Pancreas (tissue), 10 donors: Measurements from ENCODE around the gene ZMYND8. TPM values are rescaled to one million over a fixed set of nuclear protein-coding genes. Genes with fewer than 3 reads are reported as not detected.
A peak's percentile ranks its signal among the peaks of the same experiment; 100 is the strongest.

Source experiments
- ATAC-seq, 4 donors: fragments of 200-7000 bp; cut with Tn5 transposase; one replicate each; pipeline versions ENCODE4 v1.8.0 to v1.9.1; 2020; ENCODE audit warnings: mild to moderate bottlenecking in 4 of 4, moderate library complexity in 4 of 4
- DNase-seq, 6 donors: peaks; one replicate each; pipeline ENCODE4 v3.0.0-alpha.2; 2020
- FAIRE-seq: peaks from 2 replicates; lab custom pipeline; 2012; peaks lifted over from hg19 to GRCh38; lab: Jason Lieb, UNC
- H3K27ac ChIP-seq, 4 donors: fragments of 200-600 bp; sonication (generic); 1 replicate in 3 of 4; 2 replicates in 1 of 4; pipeline versions ENCODE4 v1.5.0 to v1.8.0; 2020
- H3K27me3 ChIP-seq, 4 donors: fragments of 200-600 bp; one replicate each; pipeline ENCODE4 v1.8.0; 2021
- H3K36me3 ChIP-seq, 3 donors: fragments of 200-600 bp; sonication (generic) in 1 of 3; one replicate each; pipeline versions ENCODE4 v1.5.0 to v1.8.0; 2020 to 2021
- H3K4me1 ChIP-seq, 3 donors: fragments of 200-600 bp; one replicate each; pipeline ENCODE4 v1.8.0; 2021
- H3K4me3 ChIP-seq, 4 donors: fragments of 200-600 bp; sonication (generic) in 2 of 4; one replicate each; pipeline versions ENCODE4 v1.5.0 to v1.8.0; 2020 to 2021
- H3K9me3 ChIP-seq, 4 donors: fragments of 200-600 bp; one replicate each; pipeline ENCODE4 v1.8.0; 2021
- CTCF ChIP-seq, 4 donors: fragments of 200-600 bp; sonication (generic) in 3 of 4; IDR thresholded peaks; one replicate each; pipeline versions ENCODE4 v1.5.0 to v1.8.0; 2021; ENCODE audit warnings: antibody characterized with exemption in 4 of 4
- WGBS, 2 donors: extraction: QIAGEN DNeasy Blood & Tissue Kit; methylation state at CpG; one replicate each; pipeline ENCODE4 v1.1.7; 2013; 5-methylcytosine and 5-hydroxymethylcytosine counted together
- intact Hi-C, 3 donors: fragments of 100-400 bp; cut with DNase I; formaldehyde crosslinking; loops; one replicate each; pipeline versions ENCODE4 v1.11.1 to v1.14.2; 2022
- polyA plus RNA-seq, 2 donors: library from polyadenylated mRNA; stranded (reverse); fragments of 200-250 nt; gene quantifications; one replicate each; pipeline ENCODE4 v1.2.3, GENCODE V29; 2013
- total RNA-seq, 6 donors: library from RNA; stranded (reverse); fragmentation: NEBNext Ultra II Directional in 4 of 6; extraction: Animal tissue kit (Norgen Biotek cat#: 25700) in 4 of 6; gene quantifications; one replicate each; pipeline versions ENCODE4 v1.2.1 to v1.2.4, GENCODE V29; 2021 to 2023
- donor health status: healthy with polysubstance abuse.
- donor health status: DM: no; HTN: no; CAD: no; lungs with moderate emphysema.
- donor health status: DM: no; HTN: no; CAD: no.
- donor health status: control.
- donor health status: control.
- donor health status: Bipolar disorder and iron deficiency.
- donor health status: DM: yes; HTN: yes; CAD: no.
- donor health status: DM: no; HTN: no; CAD: no.
- donor health status: DM: no; HTN: no; CAD: no.
- donor health status: DM: yes; HTN: yes; CAD: no.

ZMYND8 gene
- total and polyA plus RNA-seq, 8 donors: 10.8 to 25.6 (median 17.2) TPM

DNA sequence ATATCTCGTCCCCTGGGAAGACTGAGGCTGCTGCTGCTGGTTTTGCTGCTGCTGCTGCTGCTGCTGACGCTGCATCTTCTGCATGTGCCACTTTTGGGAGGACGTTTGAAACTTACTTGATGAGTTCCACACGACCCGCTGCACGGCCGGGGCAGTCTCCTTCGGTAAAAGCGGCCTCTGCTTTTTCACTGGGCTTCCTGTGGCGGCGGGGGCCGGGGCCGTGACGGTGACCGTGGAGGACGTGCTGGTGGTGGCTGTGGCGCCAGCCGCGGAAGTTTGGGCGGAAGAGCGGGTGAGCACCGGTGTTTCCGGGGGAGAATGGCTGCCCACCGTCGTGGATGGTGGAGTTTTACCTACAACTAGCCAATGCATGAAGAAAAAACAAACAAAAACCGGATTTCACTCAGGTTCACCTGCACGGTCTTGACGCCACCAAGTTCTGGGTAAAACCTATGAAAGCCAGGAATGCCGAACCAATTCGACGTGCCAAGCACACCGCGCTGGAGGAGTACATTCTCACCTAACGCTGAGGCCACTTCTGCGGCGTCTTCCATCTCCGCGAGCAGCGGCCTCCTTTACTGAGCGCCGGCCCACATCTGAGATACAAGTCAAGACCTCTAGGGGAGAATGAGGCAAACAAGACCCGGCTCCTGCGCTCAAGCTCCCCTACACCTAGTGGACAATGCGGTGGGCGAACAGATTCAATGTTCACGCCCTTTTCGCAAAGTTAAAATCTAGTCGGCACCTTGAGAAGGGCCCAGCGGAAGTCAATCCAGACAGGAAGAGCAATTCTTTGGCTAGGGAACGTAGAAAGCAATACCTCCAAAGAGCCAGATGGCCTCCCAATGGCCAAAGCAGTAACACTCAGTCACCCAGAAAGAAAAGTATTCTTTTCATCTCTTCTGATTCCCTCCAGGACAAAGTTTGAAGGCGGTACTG, 117.5 kb downstream of the ZMYND8 start:
- Histone ChIP-seq H3K27ac (no peak overlapping the region), H3K4me3 (no peak overlapping the region), H3K4me1 (peaks cover 0 to 5% (median 5%) of the 10 kb centered on the region in 3 donors), H3K27me3 (no peaks in the 10 kb centered on the region), H3K9me3 (no peaks in the 10 kb centered on the region), H3K36me3 (peaks cover 0 to 39% (median 7%) of the 10 kb centered on the region in 3 donors)
- intact Hi-C loops: no loop called here
- TF ChIP-seq CTCF (IDR thresholded peaks at IDR 0.05): no peak
- 95% methylated on average over 51 of the region's 51 CpGs for WGBS, 2 donors
- ATAC-seq: no peak
- FAIRE-seq: no peak
- no peak for DNase-seq

- TF ChIP-seq CTCF (IDR thresholded peaks at IDR 0.05): no peak
- FAIRE-seq (no peak), ATAC-seq (peak in 1 of 4 donors; percentile 20), DNase-seq (no peak)
- Histone ChIP-seq H3K36me3 (peaks cover 0 to 48% (median 7%) of the 10 kb centered on the region in 3 donors), H3K4me3 (no peak overlapping the region), H3K4me1 (peaks cover 0 to 3% (median 3%) of the 10 kb centered on the region in 3 donors), H3K27me3 (no peaks in the 10 kb centered on the region), H3K9me3 (no peaks in the 10 kb centered on the region), H3K27ac (no peak overlapping the region)
- intact Hi-C loops: no loop called here
- WGBS, 2 donors: 95 to 100% methylated on average over 4 of the region's 4 CpGs
Measured at GRCh38 chr20:47237715-47238114, 118.8 kb downstream of the ZMYND8 start.

DNA sequence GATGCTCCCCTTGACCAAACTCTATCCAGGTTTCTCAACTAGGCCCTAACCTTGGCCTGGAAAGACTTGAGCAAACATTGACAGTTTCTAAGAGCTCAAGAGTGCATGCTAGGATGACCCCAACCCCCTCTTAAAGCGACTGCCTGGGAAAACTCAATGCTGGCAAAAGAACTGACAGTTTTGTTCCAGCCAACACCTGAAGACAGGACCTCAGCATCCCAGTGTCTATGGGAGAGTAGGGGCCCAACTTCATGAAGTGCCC, 119.9 kb downstream of the ZMYND8 start:
- peaks cover 0 to 48% (median 7%) of the 10 kb centered on the region in 3 donors for H3K36me3 ChIP-seq
- no peak for ATAC-seq
- DNase-seq: no peak
- H3K27ac ChIP-seq: no peak overlapping the region
- 83 to 86% methylated on average over 1 of the region's 1 CpG for WGBS, 2 donors
- no peaks in the 10 kb centered on the region for H3K4me1 ChIP-seq
- H3K4me3 ChIP-seq: no peak overlapping the region
- no peak for TF ChIP-seq CTCF (IDR thresholded peaks at IDR 0.05)
- intact Hi-C loops: no loop called here
- no peak for FAIRE-seq
- H3K9me3 ChIP-seq: no peaks in the 10 kb centered on the region
- H3K27me3 ChIP-seq: no peaks in the 10 kb centered on the region

DNA sequence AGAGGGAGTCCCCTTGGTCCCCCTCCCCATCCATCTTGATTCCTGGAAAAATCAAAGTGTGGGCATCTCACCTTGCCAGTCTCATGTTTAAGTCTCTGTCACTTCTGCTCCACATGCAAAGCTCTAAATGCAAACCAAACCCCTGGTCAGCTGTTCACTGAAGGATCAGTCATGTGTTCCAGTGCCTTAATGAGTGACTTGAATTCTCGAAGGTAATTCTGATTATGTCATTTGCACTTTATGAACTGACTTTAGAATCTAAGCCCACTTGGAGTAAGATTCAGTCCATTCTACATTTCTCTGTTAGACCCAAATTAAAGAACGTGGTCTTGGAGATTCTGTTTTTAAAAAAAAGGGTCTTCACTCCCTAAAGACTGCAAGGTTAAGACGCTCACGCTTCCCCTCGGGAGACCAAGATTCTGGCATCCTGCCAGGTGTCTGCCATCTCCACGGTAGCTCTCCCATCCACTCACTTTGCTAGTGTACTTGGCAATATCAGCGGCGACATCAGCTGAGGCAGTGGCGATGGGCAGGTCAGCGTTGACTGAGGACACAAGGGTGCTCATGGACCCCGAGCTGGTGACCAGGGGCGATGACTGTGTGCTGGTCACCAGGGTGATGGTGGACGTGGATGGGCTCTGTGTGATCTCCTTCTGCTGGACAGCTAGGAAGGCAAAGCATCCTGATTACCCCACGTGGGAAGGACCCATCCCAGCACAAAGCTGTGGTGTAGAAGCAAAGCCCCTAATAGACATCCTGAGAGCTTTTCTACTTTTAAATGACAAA, 120.5 kb downstream of the ZMYND8 start:
- no peaks in the 10 kb centered on the region for H3K27me3 ChIP-seq
- H3K36me3 ChIP-seq: peaks cover 0 to 48% (median 7%) of the 10 kb centered on the region in 3 donors
- no peak for ATAC-seq
- no peak for TF ChIP-seq CTCF (IDR thresholded peaks at IDR 0.05)
- peak in 1 of 6 donors; percentile 58 for DNase-seq
- H3K4me3 ChIP-seq: no peak overlapping the region
- FAIRE-seq: no peak
- H3K9me3 ChIP-seq: no peaks in the 10 kb centered on the region
- intact Hi-C loops: no loop called here
- H3K27ac ChIP-seq: no peak overlapping the region
- H3K4me1 ChIP-seq: no peaks in the 10 kb centered on the region
- WGBS, 2 donors: 89 to 90% methylated on average over 14 of the region's 14 CpGs
